ENCODE results near the gene ELF3.

DNA sequence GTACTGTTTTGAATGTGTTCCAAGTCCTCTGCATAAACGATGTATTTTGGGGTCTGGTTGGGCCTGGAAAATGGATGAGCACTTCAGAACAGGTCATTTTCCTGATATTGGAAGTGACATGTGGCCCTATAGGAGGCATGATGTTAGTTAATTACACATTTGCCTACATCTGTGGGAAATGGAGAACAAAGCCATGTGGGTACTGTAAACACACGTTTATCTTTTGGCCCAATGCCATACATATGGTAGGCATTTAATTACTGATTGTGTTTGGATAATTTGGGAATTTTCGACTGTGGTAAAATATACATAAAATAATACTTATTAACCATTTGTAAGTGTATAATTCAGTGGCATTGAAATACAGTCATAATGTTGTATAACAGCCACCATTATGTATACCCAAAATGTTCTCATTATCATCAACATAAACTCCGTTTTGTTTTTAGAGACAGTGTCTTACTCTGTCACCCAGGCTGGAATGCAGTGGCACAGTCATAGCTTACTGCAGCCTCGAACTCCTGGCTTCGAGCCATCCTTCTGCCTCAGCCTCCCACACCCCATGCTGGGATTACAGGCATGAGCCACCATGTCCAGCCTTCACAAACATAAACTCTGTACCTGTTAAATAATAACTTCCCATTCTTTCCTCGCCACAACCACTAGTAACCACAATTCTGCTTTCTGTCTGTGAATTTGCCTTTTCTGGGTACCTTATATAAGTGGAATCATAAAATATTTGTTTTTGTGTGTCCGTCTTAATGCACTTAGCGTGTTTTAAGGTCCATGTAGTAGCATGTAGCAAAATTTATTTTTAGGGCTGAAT lies 39.8 kb upstream of the ELF3 start:
- peak; percentile 53; the same call in 1 of the 2 replicates for TF ChIP-seq POLR2A (IDR thresholded peaks at IDR 0.05; ENCODE audit: low read depth, low read length)
- no peak for TF ChIP-seq TAF1 (IDR thresholded peaks at IDR 0.05; ENCODE audit: borderline replicate concordance, low read depth, low read length)

Measured in GM12892 (cell line).